Right ventricle myocardium superior (tissue), 1 donor: ENCODE results near the gene CRIM1. TPM values are rescaled to one million over a fixed set of nuclear protein-coding genes. Genes with fewer than 3 reads are reported as not detected.

Experiments used
- ATAC-seq: fragments of 200-7000 bp; cut with Tn5 transposase; one replicate; pipeline ENCODE4 v1.9.1; 2020; ENCODE audit warnings: mild to moderate bottlenecking; ENCODE audit not compliant: poor library complexity
- DNase-seq: peaks from one replicate; pipeline ENCODE4 v3.0.0-alpha.2; 2020
- intact Hi-C: fragments of 100-400 bp; cut with DNase I; formaldehyde crosslinking; loops from one replicate; pipeline ENCODE4 v1.11.2; 2022
- total RNA-seq: library from RNA; stranded (reverse); fragmentation: NEBNext Ultra II Directional; extraction: Animal tissue kit (Norgen Biotek cat#: 25700); gene quantifications from one replicate; pipeline ENCODE4 v1.2.1, GENCODE V29; 2021
- donor health status: DM: no; HTN: yes; CAD: no; lungs with severe emphysema.

The CRIM1 gene
- total RNA-seq, 1 donor from 2014 or later = 17.2 TPM

GRCh38 chr2:36589230-36589630 lies 233.7 kb downstream of the CRIM1 start:
- ATAC-seq = peak; percentile 80
- intact Hi-C loops = no loop called here
- no peak for DNase-seq

DNA sequence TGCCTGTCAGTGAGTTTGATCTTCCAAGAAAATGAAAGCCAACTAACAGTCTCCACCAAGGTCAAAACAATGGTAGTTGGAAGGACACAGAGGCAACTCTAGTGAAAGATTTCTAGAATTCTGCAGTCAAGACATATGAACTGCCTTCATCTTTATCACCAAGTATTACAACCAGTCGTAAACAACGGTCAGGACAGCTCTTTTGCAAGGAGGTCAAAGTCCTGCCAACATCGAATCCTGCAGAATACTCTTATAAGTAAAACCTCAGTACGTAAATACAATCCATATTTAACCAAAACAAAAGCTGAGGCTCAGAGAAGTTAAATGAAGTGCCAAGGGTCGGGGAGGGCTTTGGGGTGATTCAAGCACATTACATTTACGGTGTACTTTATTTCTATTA lies 239.3 kb downstream of the CRIM1 start:
- no peak for DNase-seq
- intact Hi-C loops = loop anchor here (10.0 kb wide), 1 partner anchor 240 kb away; the partner anchor contains the start of gene CRIM1
- no peak for ATAC-seq

DNA sequence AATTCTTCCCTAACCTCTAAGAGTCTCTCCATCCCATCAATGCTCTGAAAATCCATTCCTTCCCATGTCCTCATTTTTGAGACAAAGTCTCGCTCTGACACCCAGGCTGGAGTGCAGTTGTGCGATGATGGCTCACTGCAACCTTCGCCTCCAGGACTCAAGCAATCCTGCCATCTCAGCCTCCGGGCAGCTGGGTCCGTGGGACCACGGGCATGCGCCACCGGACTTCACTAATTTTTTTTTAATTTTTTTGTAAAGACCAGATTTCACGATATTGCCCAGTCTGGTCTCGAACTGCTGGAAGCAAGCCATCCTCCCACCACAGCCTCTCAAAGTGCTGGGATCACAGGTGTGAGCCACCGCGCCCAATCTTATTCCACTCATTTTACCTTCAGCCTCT lies 240.8 kb downstream of the CRIM1 start:
- DNase-seq (no peak), ATAC-seq (no peak)
- intact Hi-C loops = loop anchor here (10.0 kb wide), 1 partner anchor 242 kb away; the partner anchor contains the start of gene CRIM1

DNA sequence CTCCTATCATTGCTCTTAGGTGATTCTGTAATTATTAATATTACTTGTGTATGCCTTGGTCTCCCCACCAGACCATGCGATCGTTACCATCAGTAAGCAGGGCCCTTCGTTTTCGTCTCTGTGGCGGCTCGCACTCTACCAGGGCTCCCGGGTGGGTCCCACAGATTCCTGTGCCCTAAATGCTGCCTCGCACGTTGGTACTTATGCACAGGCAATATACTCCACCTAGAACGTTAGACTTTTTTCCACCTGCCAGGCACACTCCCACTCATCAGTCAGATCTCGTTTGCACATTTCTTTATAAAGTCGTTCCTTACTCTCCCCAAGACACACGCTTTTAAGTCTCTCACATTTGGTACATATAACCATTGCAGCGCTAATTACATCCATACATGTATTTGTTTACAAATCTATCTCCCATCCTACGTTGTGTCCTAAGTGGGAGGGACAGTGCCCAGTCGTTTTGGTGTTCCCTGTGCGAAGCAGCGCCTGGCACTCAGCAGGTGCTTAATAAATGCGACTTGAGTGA lies 241.5 kb downstream of the CRIM1 start:
- ATAC-seq = no peak
- intact Hi-C loops = loop anchor here (10.0 kb wide), 1 partner anchor 242 kb away; the partner anchor contains the start of gene CRIM1

DNA sequence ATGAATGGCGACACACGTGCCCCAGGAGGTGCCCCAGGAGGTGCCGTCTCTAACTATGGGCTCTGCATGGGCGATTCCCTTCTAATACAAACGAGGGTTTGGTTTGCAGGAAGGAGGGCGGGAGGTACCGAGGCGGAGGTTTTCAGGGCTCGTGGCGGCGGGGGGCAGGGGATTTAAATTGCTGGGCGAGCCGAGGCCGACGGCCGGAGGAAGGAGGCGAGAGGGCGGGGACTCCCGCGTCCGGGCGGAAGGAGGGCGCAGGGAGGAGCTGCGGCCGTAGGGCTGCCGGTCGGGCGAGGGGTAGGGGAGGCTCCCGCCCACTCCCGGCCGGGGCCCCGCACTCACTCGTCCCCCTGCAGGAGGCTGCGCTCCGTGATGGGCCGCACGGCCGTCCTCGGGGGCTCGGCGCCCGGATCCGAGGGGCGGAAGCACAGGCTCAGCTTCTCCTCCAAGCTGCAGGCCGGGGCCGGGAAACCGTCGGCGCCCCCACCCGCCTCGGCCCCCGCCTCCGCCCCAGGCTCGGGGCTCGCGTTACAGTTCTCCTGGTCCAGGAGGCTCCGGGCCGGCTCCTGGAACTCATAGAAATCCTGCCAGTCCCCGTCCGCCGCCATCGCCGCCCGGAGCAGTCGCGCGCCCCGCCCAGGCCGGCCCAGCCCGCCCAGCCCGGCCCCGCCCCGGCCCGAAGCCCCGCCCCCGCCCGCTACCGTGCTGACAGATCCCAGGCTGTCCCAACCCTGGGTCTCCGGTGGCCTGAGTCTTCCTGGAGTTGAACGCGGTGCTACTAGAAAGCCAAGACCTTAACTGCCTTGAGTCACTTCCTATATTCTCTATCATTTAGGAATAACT lies 242.2 kb downstream of the CRIM1 start, which contains the start of gene FEZ2:
FEZ2 (minus strand) TSS at position 637 of the 846 bp plus-strand sequence; CDS start at position 611, 26 bp downstream.
- DNase-seq (peak; percentile 86), ATAC-seq (peak; percentile 99)
- intact Hi-C loops = loop anchor here (10.0 kb wide), 1 partner anchor 243 kb away; the partner anchor contains the start of gene CRIM1

More for the DNA sequence above, 241.5 kb downstream of the CRIM1 start:
- DNase-seq = no peak

Other genes with a start within 250 kb of the CRIM1 start
- 38.3 TPM for gene FEZ2, start 242.4 kb downstream of the CRIM1 start, total RNA-seq